PC-9 (cell line): ENCODE data around the gene RALB. TPM values are rescaled to one million over a fixed set of nuclear protein-coding genes. Genes with fewer than 3 reads are reported as not detected.

Source experiments
- BruUV-seq: library from RNA; stranded (reverse); fragments of 400-500 nt; replicated peaks from 2 replicates; lab custom pipeline; 2021; lab: Mats Ljungman, UMichigan
- CTCF ChIA-PET: fragments of 300-600 bp; sonication (Branson Sonifier 250); formaldehyde crosslinking; loops from one replicate; lab custom pipeline; 2022; ENCODE audit warnings: antibody characterized with exemption; lab: Charles Lee
- POLR2A ChIA-PET: fragments of 300-600 bp; sonication (Branson Sonifier 250); formaldehyde crosslinking; loops from one replicate; lab custom pipeline; 2022; ENCODE audit warnings: antibody characterized with exemption; ENCODE audit not compliant: unreplicated experiment; lab: Charles Lee
- DNase-seq, 2 experiments: peaks; one replicate each; pipeline versions ENCODE4 v3.0.0 to v3.0.0-alpha.2; 2015 to 2022; ENCODE audit warnings: mixed read lengths in 1 of 2
- H2AFZ ChIP-seq: fragments of 200-600 bp; sonication (generic); 2 replicates; pipeline ENCODE4 v1.8.1; 2017; ENCODE audit warnings: antibody characterized with exemption
- H3F3A ChIP-seq: fragments of 200-600 bp; sonication (generic); 2 replicates; pipeline ENCODE4 v1.8.1; 2017; ENCODE audit warnings: antibody characterized with exemption, mild to moderate bottlenecking, low read depth; ENCODE audit not compliant: insufficient read depth
- H3K27ac ChIP-seq: fragments of 200-600 bp; sonication (generic); 2 replicates; pipeline ENCODE4 v1.6.1; 2016; ENCODE audit warnings: mixed run types
- H3K27me3 ChIP-seq: fragments of 200-600 bp; sonication (generic); 2 replicates; pipeline ENCODE4 v1.6.1; 2016; ENCODE audit warnings: low read depth, mixed run types; ENCODE audit not compliant: insufficient read depth
- H3K36me3 ChIP-seq: fragments of 200-600 bp; sonication (generic); 2 replicates; pipeline ENCODE4 v1.6.1; 2016; ENCODE audit warnings: low read depth, mixed run types
- H3K4me1 ChIP-seq: fragments of 200-600 bp; sonication (generic); replicated peaks from 2 replicates; pipeline ENCODE4 v1.6.1; 2016; ENCODE audit warnings: mixed run types; ENCODE audit not compliant: insufficient read depth
- H3K4me2 ChIP-seq: fragments of 200-600 bp; sonication (generic); 2 replicates; pipeline ENCODE4 v1.6.1; 2017; ENCODE audit warnings: mixed run types
- H3K4me3 ChIP-seq: fragments of 200-600 bp; sonication (generic); 2 replicates; pipeline ENCODE4 v1.6.1; 2016; ENCODE audit warnings: mixed run types
- H3K79me2 ChIP-seq: fragments of 200-600 bp; sonication (generic); 2 replicates; pipeline ENCODE4 v1.6.1; 2017; ENCODE audit warnings: low read depth, mixed run types
- H3K9me2 ChIP-seq: fragments of 200-600 bp; sonication (generic); 2 replicates; pipeline ENCODE4 v1.8.1; 2017; ENCODE audit warnings: mild to moderate bottlenecking; ENCODE audit not compliant: insufficient read depth
- H3K9me3 ChIP-seq: fragments of 200-600 bp; sonication (generic); 2 replicates; pipeline ENCODE4 v1.8.1; 2016; ENCODE audit warnings: low read depth; ENCODE audit not compliant: insufficient read depth
- H4K20me1 ChIP-seq: fragments of 200-600 bp; sonication (generic); 2 replicates; pipeline ENCODE4 v1.8.1; 2017; ENCODE audit not compliant: insufficient read depth
- EZH2 ChIP-seq: fragments of 200-600 bp; sonication (generic); IDR thresholded peaks from 2 replicates; pipeline ENCODE4 v1.8.0; 2017; ENCODE audit warnings: antibody characterized with exemption, low read depth
- intact Hi-C: fragments of 100-400 bp; cut with micrococcal nuclease; formaldehyde crosslinking; loops from one replicate; pipeline ENCODE4 v1.10.0; 2022; ENCODE audit not compliant: unreplicated experiment
- total RNA-seq: library from RNA; stranded (reverse); gene quantifications from 2 replicates; pipeline ENCODE4 v1.2.3, GENCODE V29; 2021
- TF ChIP-seq, protein P1 (sequence below): fragments of 200-600 bp; sonication (generic); conservative IDR thresholded peaks from 2 replicates; pipeline ENCODE4 v1.6.1; 2017; ENCODE audit warnings: mixed run types, antibody characterized with exemption, mild to moderate bottlenecking, moderate library complexity

RALB gene
- total RNA-seq, 1 experiment from 2014 or later, result 86.6 TPM

DNA sequence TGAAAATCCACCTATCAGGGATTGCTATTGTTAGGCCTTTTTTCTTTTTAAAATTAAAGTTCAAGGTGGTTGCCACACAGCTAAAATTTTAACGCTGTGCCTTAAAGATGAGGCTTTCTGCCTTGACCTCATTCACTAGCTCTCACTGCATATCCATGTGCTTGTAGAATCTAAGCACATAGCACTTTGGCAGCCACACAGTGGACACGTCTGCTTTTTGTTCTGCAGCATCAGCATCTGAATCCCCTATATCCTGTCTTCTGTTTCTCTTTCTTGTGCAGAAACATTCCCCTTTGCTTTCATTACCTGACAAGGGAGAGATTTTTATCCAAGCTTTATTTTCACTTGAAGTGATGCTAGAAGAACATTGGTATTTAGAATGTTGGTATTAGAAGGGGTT is 38.1 kb downstream of the RALB start:
- intact Hi-C loops, result loop anchor here (1.0 to 2.0 kb wide), 7 partner anchors 14 to 612 kb away; partner anchors contain the start of genes TMEM177 and TMEM185B
- H3K27ac ChIP-seq, result peak overlapping the region; percentile 13; the same call in 1 of the 2 replicates
- BruUV-seq, result no TSS peak
- no peaks in the 10 kb centered on the region for H3K9me3 ChIP-seq
- no peak overlapping the region for H2AFZ ChIP-seq
- peaks cover 39% of the 10 kb centered on the region for H3K36me3 ChIP-seq
- H4K20me1 ChIP-seq, result no peaks in the 10 kb centered on the region; the same call in 1 of the 2 replicates
- DNase-seq, result no peak
- ChIA-PET CTCF (interaction anchor here (0.5 to 1.5 kb wide), 3 partner anchors 38 to 53 kb away, joined by 3 to 4 read pairs (median 3); partner anchors contain the start of gene RALB), POLR2A (no interaction called here)
- peaks cover 61% of the 10 kb centered on the region for H3F3A ChIP-seq
- no peak overlapping the region for H3K4me3 ChIP-seq
- TF ChIP-seq, protein P1, sequence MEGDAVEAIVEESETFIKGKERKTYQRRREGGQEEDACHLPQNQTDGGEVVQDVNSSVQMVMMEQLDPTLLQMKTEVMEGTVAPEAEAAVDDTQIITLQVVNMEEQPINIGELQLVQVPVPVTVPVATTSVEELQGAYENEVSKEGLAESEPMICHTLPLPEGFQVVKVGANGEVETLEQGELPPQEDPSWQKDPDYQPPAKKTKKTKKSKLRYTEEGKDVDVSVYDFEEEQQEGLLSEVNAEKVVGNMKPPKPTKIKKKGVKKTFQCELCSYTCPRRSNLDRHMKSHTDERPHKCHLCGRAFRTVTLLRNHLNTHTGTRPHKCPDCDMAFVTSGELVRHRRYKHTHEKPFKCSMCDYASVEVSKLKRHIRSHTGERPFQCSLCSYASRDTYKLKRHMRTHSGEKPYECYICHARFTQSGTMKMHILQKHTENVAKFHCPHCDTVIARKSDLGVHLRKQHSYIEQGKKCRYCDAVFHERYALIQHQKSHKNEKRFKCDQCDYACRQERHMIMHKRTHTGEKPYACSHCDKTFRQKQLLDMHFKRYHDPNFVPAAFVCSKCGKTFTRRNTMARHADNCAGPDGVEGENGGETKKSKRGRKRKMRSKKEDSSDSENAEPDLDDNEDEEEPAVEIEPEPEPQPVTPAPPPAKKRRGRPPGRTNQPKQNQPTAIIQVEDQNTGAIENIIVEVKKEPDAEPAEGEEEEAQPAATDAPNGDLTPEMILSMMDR, result no peak
- no peak for TF ChIP-seq EZH2
- H3K79me2 ChIP-seq, result peaks cover 39% of the 10 kb centered on the region
- H3K9me2 ChIP-seq, result no peaks in the 10 kb centered on the region
- peaks cover 67% of the 10 kb centered on the region for H3K4me1 ChIP-seq
- no peaks in the 10 kb centered on the region for H3K27me3 ChIP-seq
- peak overlapping the region; percentile 72 for H3K4me2 ChIP-seq

DNA sequence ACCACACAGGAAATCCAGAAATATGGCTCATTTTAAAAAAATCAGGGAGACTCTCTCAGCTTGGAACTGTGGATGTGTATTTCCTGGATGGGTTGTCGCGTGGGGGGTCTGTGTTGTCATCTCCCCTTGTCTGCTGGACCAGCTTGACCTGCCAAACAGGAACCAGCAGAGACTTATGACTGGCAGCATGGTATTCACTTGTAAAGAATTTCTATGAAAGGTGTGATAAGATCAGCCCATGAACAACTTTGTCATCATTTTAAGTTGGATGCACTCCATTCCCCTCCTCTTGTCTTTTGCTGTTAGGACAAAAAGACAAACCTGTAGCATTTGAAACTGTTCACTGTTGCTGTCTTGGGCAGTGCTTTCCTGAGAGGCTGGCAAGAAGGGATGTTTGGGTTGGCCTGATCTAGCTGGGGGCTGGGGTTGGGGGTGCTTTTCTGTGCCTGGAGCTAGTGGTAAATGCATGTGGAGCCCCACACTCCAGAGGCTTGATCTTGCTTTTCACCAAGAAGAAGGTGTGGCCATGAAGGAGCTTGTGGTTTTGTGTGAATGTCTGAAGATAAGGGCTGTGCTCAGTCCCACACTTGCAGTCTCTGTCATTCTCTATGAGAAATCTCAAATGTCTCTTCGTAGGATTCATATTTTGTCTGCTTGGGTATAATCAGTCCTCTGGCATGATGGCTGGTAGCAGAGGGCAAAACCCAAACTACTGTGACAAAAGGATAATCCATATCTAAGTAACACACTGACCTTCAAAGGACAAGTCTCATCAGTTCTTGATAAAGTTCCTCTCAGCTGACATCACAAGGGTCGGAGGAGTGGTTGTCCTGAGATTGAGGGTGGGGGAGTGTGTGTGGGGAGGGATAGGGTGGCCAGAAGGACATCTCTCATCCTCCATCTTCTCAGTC is 39.0 kb downstream of the RALB start:
- Histone ChIP-seq H3K27ac (peak overlapping the region; percentile 60), H3K36me3 (peaks cover 43% of the 10 kb centered on the region), H3K9me3 (no peaks in the 10 kb centered on the region), H3K4me2 (peak overlapping the region; percentile 72), H3K79me2 (peaks cover 36% of the 10 kb centered on the region), H3K4me1 (peaks cover 59% of the 10 kb centered on the region), H3F3A (peaks cover 54% of the 10 kb centered on the region), H4K20me1 (no peaks in the 10 kb centered on the region; the same call in 1 of the 2 replicates), H3K9me2 (no peaks in the 10 kb centered on the region), H3K4me3 (peak overlapping the region; percentile 14; the same call in 1 of the 2 replicates), H3K27me3 (no peaks in the 10 kb centered on the region), H2AFZ (no peak overlapping the region)
- ChIA-PET CTCF (interaction anchor here (0.7 to 1.5 kb wide), 3 partner anchors 39 to 52 kb away, joined by 3 to 4 read pairs (median 3); partner anchors contain the start of gene RALB), POLR2A (interaction anchor here (0.6 kb wide), 1 partner anchor 25 kb away, joined by 7 read pairs; no protein-coding TSS in a partner anchor)
- TF ChIP-seq, protein P1, result no peak
- TF ChIP-seq EZH2, result no peak
- DNase-seq, result peak; percentile 88 to 99
- intact Hi-C loops, result loop anchor here (1.0 to 2.0 kb wide), 7 partner anchors 13 to 613 kb away; partner anchors contain the start of genes TMEM177 and TMEM185B
- no TSS peak for BruUV-seq
